CD14-positive monocyte (primary cell): Measurements from ENCODE around the gene TMEM238. TPM values are rescaled to one million over a fixed set of nuclear protein-coding genes. Genes with fewer than 3 reads are reported as not detected.

Source experiments
- DNase-seq, 3 donors: peaks; one replicate each; pipeline ENCODE4 v3.0.0-alpha.2; 2011 to 2022
- H2AFZ ChIP-seq: 2 replicates; pipeline ENCODE4 v1.6.0; 2012; ENCODE audit warnings: mild to moderate bottlenecking, low read depth, low read length, inconsistent platforms; ENCODE audit not compliant: insufficient read depth, poor library complexity, severe bottlenecking
- H3K27ac ChIP-seq, 2 donors: 1 replicate in 1 of 2; 2 replicates in 1 of 2; pipeline ENCODE4 v1.5.1; 2012 to 2013; ENCODE audit warnings: low read length in 2 of 2, control low read depth in 1 of 2, inconsistent platforms in 1 of 2, low read depth in 1 of 2, mild to moderate bottlenecking in 1 of 2
- H3K27me3 ChIP-seq, 2 donors: one replicate each; pipeline versions ENCODE4 v1.6.0 to v1.6.1; 2011 to 2013; ENCODE audit warnings: low read length in 2 of 2; ENCODE audit not compliant: control insufficient read depth in 2 of 2, insufficient read depth in 2 of 2
- H3K36me3 ChIP-seq, 2 donors: replicated peaks in 1 of 2; 1 replicate in 1 of 2; 2 replicates in 1 of 2; pipeline versions ENCODE4 v1.5.1 to v1.6.1; 2012 to 2013; ENCODE audit warnings: low read length in 2 of 2, control low read depth in 1 of 2, inconsistent platforms in 1 of 2, mild to moderate bottlenecking in 1 of 2; ENCODE audit not compliant: insufficient read depth in 2 of 2, control insufficient read depth in 1 of 2
- H3K4me1 ChIP-seq, 2 donors: 1 replicate in 1 of 2; 2 replicates in 1 of 2; pipeline versions ENCODE4 v1.5.1 to v1.6.1; 2012 to 2013; ENCODE audit warnings: low read length in 2 of 2, control low read depth in 1 of 2, inconsistent platforms in 1 of 2, mild to moderate bottlenecking in 1 of 2, moderate library complexity in 1 of 2; ENCODE audit not compliant: insufficient read depth in 2 of 2, control insufficient read depth in 1 of 2
- H3K4me2 ChIP-seq: replicated peaks from 2 replicates; pipeline ENCODE3; 2012; ENCODE audit warnings: low read length, moderate library complexity, mild to moderate bottlenecking; ENCODE audit not compliant: poor library complexity, severe bottlenecking; ENCODE audit errors: extremely low read depth
- H3K4me3 ChIP-seq, 3 experiments: fragments of 200-600 bp in 1 of 3; sonication (generic) in 1 of 3; replicated peaks in 1 of 3; 1 replicate in 2 of 3; 2 replicates in 1 of 3; pipeline ENCODE4 v1.5.1; 2011 to 2013; ENCODE audit warnings: low read length in 3 of 3, mild to moderate bottlenecking in 3 of 3, control low read depth in 2 of 3, low read depth in 2 of 3, inconsistent platforms in 1 of 3, moderate library complexity in 1 of 3
- H3K79me2 ChIP-seq: 2 replicates; pipeline ENCODE4 v1.6.0; 2012; ENCODE audit warnings: mild to moderate bottlenecking, control low read depth, inconsistent platforms, low read length, moderate library complexity; ENCODE audit not compliant: insufficient read depth
- H3K9ac ChIP-seq: 2 replicates; pipeline ENCODE4 v1.6.0; 2017; ENCODE audit warnings: low read length, mild to moderate bottlenecking; ENCODE audit not compliant: insufficient read depth, poor library complexity, severe bottlenecking
- H3K9me3 ChIP-seq, 2 donors: replicated peaks in 1 of 2; 1 replicate in 1 of 2; 2 replicates in 1 of 2; pipeline versions ENCODE4 v1.5.1 to v1.6.1; 2012 to 2013; ENCODE audit warnings: low read length in 2 of 2, control low read depth in 1 of 2; ENCODE audit not compliant: control insufficient read depth in 1 of 2, insufficient read depth in 1 of 2
- H4K20me1 ChIP-seq: 2 replicates; pipeline ENCODE4 v1.6.0; 2012; ENCODE audit warnings: mild to moderate bottlenecking, low read length, control low read depth, moderate library complexity; ENCODE audit not compliant: insufficient read depth
- H3K27ac Mint-ChIP-seq, 7 donors: one replicate each; pipeline ENCODE4 v1.8.0; 2020; ENCODE audit warnings: mild to moderate bottlenecking in 7 of 7, mixed read lengths in 7 of 7, moderate library complexity in 6 of 7, inconsistent platforms in 2 of 7
- H3K27me3 Mint-ChIP-seq, 3 donors: one replicate each; pipeline ENCODE4 v1.8.0; 2021 to 2022; ENCODE audit warnings: low read depth in 3 of 3, mild to moderate bottlenecking in 3 of 3, mixed read lengths in 3 of 3, moderate library complexity in 3 of 3, inconsistent platforms in 1 of 3
- H3K36me3 Mint-ChIP-seq, 2 donors: one replicate each; pipeline ENCODE4 v1.8.0; 2020; ENCODE audit warnings: mixed read lengths in 2 of 2, inconsistent platforms in 1 of 2, mild to moderate bottlenecking in 1 of 2
- H3K4me1 Mint-ChIP-seq: one replicate; pipeline ENCODE4 v1.8.0; 2020; ENCODE audit warnings: mild to moderate bottlenecking, mixed read lengths
- H3K4me3 Mint-ChIP-seq, 2 donors: one replicate each; pipeline ENCODE4 v1.8.0; 2020; ENCODE audit warnings: mild to moderate bottlenecking in 2 of 2, mixed read lengths in 2 of 2, moderate library complexity in 1 of 2
- H3K9me3 Mint-ChIP-seq, 7 donors: one replicate each; pipeline ENCODE4 v1.8.0; 2020 to 2022; ENCODE audit warnings: mixed read lengths in 7 of 7, mild to moderate bottlenecking in 6 of 7, moderate library complexity in 6 of 7, inconsistent platforms in 2 of 7
- WGBS: methylation state at CpG from one replicate; pipeline ENCODE4 v1.1.5; 2013; ENCODE audit warnings: missing lambda C conversion rate; ENCODE audit not compliant: insufficient coverage; 5-methylcytosine and 5-hydroxymethylcytosine counted together
- intact Hi-C, 2 donors: fragments of 100-400 bp; cut with micrococcal nuclease; formaldehyde crosslinking; loops; one replicate each; pipeline versions ENCODE4 v1.15.0 to v1.15.1; 2023
- polyA plus RNA-seq, 3 donors: library from polyadenylated mRNA; depleted of rRNA in 1 of 3; unstranded in 2 of 3; stranded (reverse) in 1 of 3; fragments of 300-500 nt in 2 of 3; fragments of >200 nt in 1 of 3; fragmentation: Illumina TruSeq in 2 of 3; gene quantifications; 1 replicate in 2 of 3; 2 replicates in 1 of 3; pipeline ENCODE4 v1.2.3, GENCODE V29; 2012 to 2021
- TF ChIP-seq, protein P1 (sequence below): fragments of 200-600 bp; IDR thresholded peaks from one replicate; pipeline ENCODE4 v1.8.0; 2022; ENCODE audit warnings: antibody characterized with exemption, mild to moderate bottlenecking

The TMEM238 gene
- polyA plus RNA-seq, 3 donors, result not detected

DNA sequence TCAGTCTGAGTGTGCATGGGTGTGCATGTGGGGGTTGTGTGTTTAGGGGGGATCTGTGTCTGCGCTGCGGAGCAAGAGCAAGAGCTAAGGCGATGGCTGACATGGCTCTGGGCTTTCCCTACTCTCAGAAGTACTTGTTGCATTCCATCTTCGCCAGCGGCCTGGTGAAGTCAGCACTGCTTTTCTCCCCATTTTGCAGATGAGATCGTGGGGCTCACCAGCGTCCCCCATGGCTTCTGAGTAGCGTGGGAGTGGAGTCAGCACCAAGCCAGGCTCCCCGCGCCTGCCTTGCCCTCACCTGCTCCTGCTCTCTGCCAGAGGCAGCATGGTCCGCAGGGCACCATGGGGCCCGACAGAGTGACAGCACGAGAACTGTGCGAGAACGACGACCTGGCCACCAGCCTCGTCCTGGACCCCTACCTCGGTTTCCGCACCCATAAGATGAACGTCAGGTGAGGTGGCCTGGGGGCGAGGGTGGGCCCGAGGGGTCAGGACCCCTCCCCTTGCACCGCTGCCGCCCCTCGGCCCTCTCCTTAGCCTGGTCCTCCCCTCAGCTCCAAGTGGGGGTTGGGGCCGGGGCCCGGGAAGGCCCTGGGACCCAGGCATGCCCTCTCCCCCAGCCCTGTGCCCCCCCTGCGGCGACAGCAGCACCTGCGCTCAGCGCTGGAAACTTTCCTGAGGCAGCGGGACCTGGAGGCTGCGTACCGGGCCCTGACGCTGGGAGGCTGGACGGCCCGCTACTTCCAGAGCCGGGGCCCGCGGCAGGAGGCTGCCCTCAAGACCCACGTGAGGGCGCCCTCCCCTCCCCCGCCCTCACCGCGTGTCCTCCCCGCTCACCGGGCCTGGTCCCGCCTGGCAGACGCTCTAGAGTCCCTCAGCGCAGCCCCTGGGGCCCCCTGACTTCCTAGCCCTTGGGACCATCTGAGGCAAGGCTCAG, 42.2 kb downstream of the TMEM238 start:
- Histone ChIP-seq H3K9ac (no peak overlapping the region), H3K79me2 (peaks cover 12% of the 10 kb centered on the region), H4K20me1 (peaks cover 7% of the 10 kb centered on the region), H2AFZ (no peak overlapping the region), H3K4me3 (peak overlapping the region in 1 of 3 experiments; percentile 83), H3K9me3 (no peaks in the 10 kb centered on the region), H3K4me2 (peak overlapping the region; percentile 94), H3K27ac (no peak overlapping the region), H3K27me3 (no peaks in the 10 kb centered on the region), H3K36me3 (peaks cover 9 to 15% of the 10 kb centered on the region in 2 donors), H3K4me1 (peaks cover 31 to 39% of the 10 kb centered on the region in 2 donors)
- Mint-ChIP-seq H3K9me3 (no peaks in the 10 kb centered on the region), H3K27me3 (peaks cover 0 to 3% (median 2%) of the 10 kb centered on the region in 3 donors), H3K4me3 (peak overlapping the region; percentile 62 to 63), H3K4me1 (peaks cover 27% of the 10 kb centered on the region), H3K27ac (peak overlapping the region in 2 of 7 donors; percentile 69 to 82), H3K36me3 (peaks cover 17 to 29% of the 10 kb centered on the region in 2 donors)
- no peak for DNase-seq
- TF ChIP-seq, protein P1, sequence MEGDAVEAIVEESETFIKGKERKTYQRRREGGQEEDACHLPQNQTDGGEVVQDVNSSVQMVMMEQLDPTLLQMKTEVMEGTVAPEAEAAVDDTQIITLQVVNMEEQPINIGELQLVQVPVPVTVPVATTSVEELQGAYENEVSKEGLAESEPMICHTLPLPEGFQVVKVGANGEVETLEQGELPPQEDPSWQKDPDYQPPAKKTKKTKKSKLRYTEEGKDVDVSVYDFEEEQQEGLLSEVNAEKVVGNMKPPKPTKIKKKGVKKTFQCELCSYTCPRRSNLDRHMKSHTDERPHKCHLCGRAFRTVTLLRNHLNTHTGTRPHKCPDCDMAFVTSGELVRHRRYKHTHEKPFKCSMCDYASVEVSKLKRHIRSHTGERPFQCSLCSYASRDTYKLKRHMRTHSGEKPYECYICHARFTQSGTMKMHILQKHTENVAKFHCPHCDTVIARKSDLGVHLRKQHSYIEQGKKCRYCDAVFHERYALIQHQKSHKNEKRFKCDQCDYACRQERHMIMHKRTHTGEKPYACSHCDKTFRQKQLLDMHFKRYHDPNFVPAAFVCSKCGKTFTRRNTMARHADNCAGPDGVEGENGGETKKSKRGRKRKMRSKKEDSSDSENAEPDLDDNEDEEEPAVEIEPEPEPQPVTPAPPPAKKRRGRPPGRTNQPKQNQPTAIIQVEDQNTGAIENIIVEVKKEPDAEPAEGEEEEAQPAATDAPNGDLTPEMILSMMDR, result no peak
- intact Hi-C loops, result loop anchor here in 1 of 2 donors (5.0 kb wide), 1 partner anchor 40 kb away; the partner anchor contains the start of gene TMEM238
- 95% methylated on average over 46 of the region's 50 CpGs for WGBS

GRCh38 chr19:55341171-55341588, 42.9 kb downstream of the TMEM238 start:
- H3K4me3 Mint-ChIP-seq, result peak overlapping the region; percentile 80 to 89
- H3K4me2 ChIP-seq, result peak overlapping the region; percentile 94
- intact Hi-C loops, result loop anchor here in 1 of 2 donors (5.0 kb wide), 1 partner anchor 41 kb away; the partner anchor contains the start of gene TMEM238
- no peaks in the 10 kb centered on the region for H3K9me3 ChIP-seq
- 0% methylated on average over 8 of the region's 15 CpGs for WGBS
- H3K79me2 ChIP-seq, result peaks cover 12% of the 10 kb centered on the region
- DNase-seq, result peak in 1 of 3 donors; percentile 20
- peak overlapping the region in 5 of 7 donors; percentile 69 to 97 (median 95) for H3K27ac Mint-ChIP-seq
- no peaks in the 10 kb centered on the region for H3K9me3 Mint-ChIP-seq
- H3K9ac ChIP-seq, result peak overlapping the region; percentile 72
- H3K36me3 ChIP-seq, result peaks cover 9 to 15% of the 10 kb centered on the region in 2 donors
- H3K4me1 ChIP-seq, result peaks cover 31 to 39% of the 10 kb centered on the region in 2 donors
- H3K4me3 ChIP-seq, result peak overlapping the region in 2 of 3 experiments; percentile 69 to 83
- no peaks in the 10 kb centered on the region for H3K27me3 ChIP-seq
- H3K36me3 Mint-ChIP-seq, result peaks cover 16 to 29% of the 10 kb centered on the region in 2 donors
- peak overlapping the region in 1 of 2 donors; percentile 83 for H3K27ac ChIP-seq
- peaks cover 0 to 3% (median 2%) of the 10 kb centered on the region in 3 donors for H3K27me3 Mint-ChIP-seq
- H3K4me1 Mint-ChIP-seq, result peaks cover 27% of the 10 kb centered on the region
- H4K20me1 ChIP-seq, result peaks cover 7% of the 10 kb centered on the region
- H2AFZ ChIP-seq, result peak overlapping the region; percentile 62
- TF ChIP-seq, protein P1, result no peak
